ENCODE results near the gene LIMCH1.
A peak's percentile ranks its signal among the peaks of the same experiment; 100 is the strongest.
"Not testable (repeated sequence)": the region's sequence is repeated elsewhere in the genome, so short reads cannot be mapped to it uniquely, and the experiment has no call there.

The LIMCH1 gene

GRCh38 chr4:41646862-41647261 lies 108.9 kb downstream of the LIMCH1 start:
- DNase-seq = no peak

- no peak for DNase-seq
These were observed 109.4 kb downstream of the LIMCH1 start for GRCh38 chr4:41647383-41647782.

- not testable (repeated sequence) for DNase-seq
These were observed 113.2 kb downstream of the LIMCH1 start for GRCh38 chr4:41651150-41651549.

GRCh38 chr4:41652971-41653370 lies 115.0 kb downstream of the LIMCH1 start:
- no peak for DNase-seq

GRCh38 chr4:41653523-41653922 lies 115.6 kb downstream of the LIMCH1 start:
- no peak for DNase-seq

- DNase-seq = no peak
These were observed 117.2 kb downstream of the LIMCH1 start for GRCh38 chr4:41655177-41655576.

DNA sequence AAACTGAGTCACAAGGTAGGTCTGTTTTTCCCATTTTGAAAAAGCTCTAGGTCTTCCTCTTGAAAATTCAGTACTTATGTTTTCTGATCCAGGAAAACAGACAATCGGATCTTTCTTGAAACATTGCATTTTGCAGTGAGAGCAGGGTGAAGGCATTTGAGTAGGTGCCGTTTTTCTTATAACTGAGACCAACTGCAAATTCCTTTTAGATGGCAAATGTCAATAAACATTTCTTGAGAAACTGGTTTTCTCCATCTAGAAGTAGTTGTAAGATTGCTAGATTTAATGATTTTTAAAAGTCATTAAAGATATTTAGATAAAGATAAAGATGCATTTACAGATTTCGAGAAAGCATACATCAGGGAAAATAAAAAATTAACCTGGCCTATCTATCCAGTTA lies 118.1 kb downstream of the LIMCH1 start:
- no peak for DNase-seq

DNA sequence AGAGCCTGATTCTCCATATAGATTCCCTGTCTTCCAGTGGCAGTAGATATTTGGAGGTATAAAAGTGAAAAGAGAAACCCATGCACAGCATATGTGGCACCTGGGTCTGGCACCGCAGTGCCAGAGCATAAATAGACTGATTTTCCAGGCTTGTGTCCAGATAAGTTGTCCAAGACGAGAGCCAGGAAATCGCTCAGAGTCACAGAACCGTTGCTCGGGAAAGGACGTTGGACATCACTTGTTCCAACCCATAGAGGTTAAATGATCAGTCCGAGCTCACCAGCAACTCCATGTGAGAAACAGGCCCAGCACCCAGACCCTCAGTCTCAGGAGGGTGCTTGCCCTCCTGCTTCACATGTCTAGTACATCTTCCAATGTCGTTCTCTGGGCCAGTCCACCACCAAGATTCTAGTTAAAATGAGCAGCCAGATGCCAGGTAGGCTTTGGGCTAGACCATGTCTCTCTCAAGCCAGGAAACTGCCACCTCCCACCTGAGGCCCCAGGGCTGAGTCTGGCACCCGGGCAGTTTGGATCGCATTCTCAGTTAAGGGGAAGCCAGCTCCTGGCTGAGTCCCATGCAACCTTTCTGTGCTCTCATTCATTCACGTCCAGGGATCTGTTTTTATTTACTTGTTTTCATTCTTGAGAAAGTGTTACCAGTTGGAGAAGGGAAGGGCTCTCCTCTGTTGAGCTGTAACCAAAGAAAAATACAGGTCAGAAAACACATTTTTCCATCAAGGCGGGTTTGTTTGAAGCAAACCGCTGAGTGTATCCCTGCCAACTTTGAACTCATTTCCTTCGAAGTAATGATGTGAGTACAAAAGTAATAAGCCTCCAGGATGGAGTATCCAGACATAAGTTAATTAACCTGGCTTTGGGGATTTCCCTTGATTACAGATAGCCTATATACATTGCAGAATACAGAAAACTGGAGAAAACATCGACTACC lies 118.9 kb downstream of the LIMCH1 start:
- DNase-seq = no peak

GRCh38 chr4:41657561-41657960 lies 119.6 kb downstream of the LIMCH1 start:
- DNase-seq = no peak

DNA sequence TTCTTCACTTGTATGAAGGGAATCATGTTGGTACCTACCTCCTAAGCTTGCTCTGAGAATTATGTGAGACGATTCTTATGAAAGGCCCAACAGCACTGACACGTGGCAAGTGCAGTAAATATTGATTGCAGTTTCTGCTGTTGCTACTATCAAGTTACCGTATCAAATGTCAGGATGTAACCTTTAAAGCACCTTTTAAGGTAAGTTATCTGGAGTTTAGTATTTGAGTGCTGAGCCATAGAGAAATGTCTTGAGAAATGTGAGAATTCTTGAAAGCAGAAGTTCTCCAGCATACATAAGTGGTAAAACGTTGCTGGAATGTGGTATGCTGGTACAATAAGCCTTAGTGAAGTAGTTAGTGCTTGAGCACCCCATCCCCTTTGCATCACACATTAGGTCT lies 120.2 kb downstream of the LIMCH1 start:
- peak; percentile 17 for DNase-seq

DNA sequence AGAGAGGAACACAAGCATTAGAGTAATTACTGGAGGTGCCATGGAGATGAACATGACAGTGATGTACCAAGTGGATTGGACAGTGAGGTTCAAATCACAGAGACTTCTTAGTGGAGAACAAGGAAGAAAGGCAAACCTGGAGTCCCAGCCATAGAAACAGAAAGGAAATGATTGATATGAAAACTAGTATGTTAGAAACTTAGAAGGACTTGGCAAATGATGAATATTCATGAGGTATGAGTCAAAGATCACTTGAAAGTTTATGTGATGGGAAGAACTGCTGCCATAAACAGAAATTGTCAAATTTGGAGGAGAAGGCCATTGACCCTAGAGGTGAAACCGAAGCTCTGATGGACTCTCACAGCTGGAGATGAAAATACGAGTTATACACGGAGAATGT lies 122.4 kb downstream of the LIMCH1 start:
- no peak for DNase-seq

DNA sequence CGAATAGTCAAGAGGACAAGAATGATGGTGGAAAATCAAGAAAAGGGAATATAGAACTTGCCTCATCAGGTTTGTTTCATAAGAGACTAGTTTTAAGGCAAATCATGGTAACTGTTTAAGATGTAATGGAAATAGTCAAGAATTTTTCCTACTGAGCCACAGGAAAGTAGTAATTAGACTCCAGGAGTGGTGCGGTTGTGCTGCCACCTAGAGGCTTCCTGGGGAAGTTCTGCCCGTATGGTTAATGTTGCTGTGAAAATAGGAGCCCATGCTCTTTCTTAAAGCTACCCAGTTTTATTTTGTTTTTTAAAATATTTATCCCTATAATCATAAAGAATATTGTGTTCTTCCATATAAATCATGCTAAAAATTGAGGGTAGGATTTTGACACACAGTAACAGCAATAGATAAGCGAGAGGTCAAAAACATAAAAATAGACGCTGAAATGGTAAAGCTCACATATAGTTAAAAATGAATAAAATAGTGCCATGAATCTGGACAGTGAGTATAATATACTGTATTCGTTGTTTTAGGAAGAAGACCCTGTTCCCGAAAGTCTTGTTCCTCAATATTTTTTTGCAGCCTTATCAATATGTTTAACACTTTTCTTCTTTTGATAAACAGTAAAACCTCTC lies 123.6 kb downstream of the LIMCH1 start:
- no peak for DNase-seq

DNA sequence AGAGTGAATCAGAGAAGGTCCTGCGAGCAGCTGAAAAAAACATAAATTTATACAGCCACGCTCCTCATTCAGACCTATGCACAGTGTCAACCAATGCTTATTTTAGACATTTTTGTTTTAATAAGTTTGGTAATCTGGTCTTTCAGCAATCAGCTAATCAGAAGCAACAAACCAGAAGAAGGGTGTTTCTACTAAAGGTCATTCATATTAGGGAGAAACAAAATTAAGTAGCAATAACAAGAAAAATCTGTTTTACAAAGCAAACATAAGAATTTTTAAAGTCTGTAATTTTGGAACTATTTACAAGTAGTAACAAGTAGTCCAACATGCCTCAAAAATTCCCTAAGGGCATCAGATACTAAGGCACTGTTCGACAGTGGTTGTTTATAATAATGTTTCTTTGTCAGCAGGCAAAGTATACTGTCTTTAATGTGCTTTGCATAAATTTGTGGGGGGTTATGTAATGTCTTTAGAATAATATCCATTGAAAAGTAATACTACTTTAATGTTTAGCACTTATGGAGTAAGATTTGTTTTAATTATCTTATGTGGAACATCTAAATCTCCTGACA lies 127.8 kb downstream of the LIMCH1 start:
- no peak for DNase-seq

- DNase-seq = no peak
These were observed 130.1 kb downstream of the LIMCH1 start for GRCh38 chr4:41668024-41668423.

- peak; percentile 4 for DNase-seq
These were observed 132.6 kb downstream of the LIMCH1 start for GRCh38 chr4:41670530-41670929.

GRCh38 chr4:41670982-41671381 lies 133.0 kb downstream of the LIMCH1 start:
- DNase-seq = no peak

DNA sequence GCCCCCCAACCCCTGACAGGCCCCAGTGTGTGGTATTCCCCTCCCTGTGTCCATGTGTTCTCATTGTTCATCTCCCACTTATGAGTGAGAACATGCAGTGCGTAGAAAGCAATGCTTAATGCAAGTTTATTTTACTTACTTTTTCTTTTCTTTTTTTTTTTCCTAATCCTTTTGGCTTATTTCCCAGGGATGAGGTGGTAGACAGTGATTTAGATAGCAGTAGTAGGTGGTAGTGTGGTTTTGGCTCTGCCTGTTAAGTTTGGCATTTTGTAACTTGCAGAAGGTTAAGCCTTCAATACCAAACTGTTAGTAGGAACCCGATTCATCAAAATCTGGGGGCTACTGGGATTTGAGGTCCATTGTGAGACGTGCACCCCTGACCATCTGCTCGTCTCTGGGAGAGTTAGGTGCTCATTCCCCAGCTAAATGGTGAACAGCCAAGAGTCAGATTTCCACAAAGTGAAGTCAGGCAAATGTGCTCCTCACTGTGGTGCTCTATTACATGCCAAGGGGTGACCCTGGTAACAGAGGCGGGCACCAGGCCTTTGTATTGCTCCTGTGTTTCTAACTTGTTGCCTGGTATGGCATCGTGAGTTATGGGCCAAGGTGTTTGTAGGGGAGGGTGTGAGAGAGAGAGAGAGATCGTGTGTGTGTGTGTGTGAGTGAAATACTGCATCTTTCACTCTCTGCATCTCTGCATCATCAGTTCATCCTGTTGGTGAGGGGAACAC lies 140.3 kb downstream of the LIMCH1 start:
- no peak for DNase-seq

DNA sequence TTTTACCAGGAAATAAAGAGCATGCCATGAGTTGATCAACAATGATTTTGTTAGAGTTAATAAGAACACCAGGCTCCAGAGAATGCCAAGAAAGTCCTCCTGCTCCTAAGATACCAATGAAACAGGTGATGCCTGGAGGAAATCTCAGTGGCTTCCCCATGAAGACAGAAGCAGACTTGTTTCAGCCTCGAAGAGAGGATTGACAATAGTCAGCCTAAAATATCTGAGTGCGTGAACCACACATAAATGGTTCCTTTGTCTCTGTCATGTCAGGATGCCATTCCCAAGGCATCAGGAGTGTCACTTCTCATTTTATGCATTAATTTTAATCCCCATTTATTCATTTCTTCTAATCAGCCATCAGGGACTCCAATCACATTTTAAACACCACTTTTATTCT lies 141.0 kb downstream of the LIMCH1 start:
- no peak for DNase-seq

DNA sequence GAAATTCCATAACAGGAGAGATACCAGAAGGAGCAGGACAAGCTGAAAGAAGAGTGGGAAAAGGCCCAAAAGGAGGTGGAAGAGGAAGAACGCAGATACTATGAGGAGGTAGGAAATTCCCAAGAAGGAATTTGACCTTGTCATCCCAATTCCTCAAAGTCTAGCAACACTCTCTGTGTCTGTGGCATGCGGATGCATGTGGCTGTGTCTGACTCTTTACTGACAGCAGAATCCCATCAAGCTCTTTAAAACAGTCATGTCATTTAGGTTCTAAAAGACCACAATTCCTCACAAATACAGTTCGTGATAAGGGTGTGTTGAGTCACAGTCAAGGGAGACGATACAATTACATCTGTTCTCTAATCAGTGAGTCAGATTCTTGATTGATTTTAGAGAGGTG lies 142.0 kb downstream of the LIMCH1 start:
- no peak for DNase-seq

DNA sequence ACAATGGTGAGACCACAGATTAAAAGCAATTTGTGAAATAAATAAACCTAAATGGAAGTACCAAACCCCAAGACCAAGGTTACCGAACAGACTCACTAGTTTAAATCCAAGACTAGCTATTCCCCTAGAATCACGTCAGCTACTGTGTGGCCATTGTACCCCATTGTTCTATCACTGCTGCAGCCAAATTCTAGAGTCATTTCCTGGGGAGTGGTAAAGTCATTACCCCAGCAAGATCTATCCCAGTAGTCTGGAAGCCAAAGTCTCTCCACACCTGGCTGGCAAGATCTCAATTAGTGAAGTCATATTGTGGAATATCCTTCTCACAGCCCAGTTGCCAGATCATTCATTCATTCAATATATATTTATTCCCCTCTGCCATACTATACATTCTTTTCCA lies 143.1 kb downstream of the LIMCH1 start:
- DNase-seq = no peak

DNA sequence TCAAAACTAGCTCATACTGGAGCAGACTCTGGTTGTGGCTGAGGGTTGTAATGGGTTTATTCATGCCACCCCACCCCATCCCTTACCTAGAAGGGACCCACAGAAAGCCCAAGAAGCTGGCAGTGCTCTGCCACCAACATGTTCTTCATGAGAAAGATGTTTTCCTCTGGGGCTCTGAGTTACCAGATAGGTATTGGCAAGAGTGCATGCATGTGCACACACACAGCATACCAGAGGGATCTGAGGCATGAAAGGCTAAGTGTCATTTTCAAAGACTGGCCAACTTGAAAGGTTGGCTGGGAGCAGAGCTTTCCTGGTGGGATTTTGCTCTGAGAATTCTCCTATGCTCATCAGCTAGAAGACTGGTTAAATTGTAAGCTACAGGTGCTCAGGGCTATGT lies 145.4 kb downstream of the LIMCH1 start:
- no peak for DNase-seq

DNA sequence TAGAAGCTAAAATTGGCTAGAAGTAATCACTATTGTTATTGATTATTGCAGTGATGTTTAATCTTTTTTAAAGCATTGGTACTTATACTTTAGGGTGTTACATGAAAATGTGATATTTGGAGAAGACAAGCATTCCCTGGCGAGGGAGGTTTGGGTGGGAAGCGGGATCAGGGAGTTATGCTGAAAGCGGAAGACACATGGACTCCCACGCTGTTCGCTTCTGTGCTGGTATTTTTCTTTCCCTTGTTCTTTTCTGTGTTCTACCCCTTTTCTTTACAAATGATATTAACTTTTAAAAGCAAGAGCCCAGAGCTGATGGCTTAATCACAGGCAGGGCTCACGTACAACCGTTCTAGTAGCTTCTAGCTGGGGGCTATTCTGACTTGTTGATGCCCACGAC lies 148.9 kb downstream of the LIMCH1 start:
- no peak for DNase-seq

- DNase-seq = no peak
These were observed 150.0 kb downstream of the LIMCH1 start for GRCh38 chr4:41687971-41688370.

All from NCI-H2171 (cell line).